Liver (tissue), 9 donors: ENCODE results near the gene CRACR2A. TPM values are rescaled to one million over a fixed set of nuclear protein-coding genes. Genes with fewer than 3 reads are reported as not detected.

Experiments
- DNase-seq: peaks from one replicate; pipeline ENCODE4 v3.0.0-alpha.2; 2017; ENCODE audit warnings: low spot score
- H3K27ac ChIP-seq, 2 donors: one replicate each; pipeline ENCODE4 v1.7.0; 2013; ENCODE audit warnings: inconsistent platforms in 2 of 2, low read length in 2 of 2, control low read depth in 1 of 2, low read depth in 1 of 2, mild to moderate bottlenecking in 1 of 2
- H3K27me3 ChIP-seq, 4 donors: one replicate each; pipeline versions ENCODE4 v1.6.1 to v1.7.0; 2013; ENCODE audit warnings: low read length in 3 of 4, inconsistent platforms in 1 of 4, mild to moderate bottlenecking in 1 of 4, moderate library complexity in 1 of 4; ENCODE audit not compliant: control insufficient read depth in 4 of 4, insufficient read depth in 4 of 4
- H3K36me3 ChIP-seq, 4 donors: one replicate each; pipeline versions ENCODE4 v1.6.1 to v1.7.0; 2013; ENCODE audit warnings: low read length in 3 of 4, mild to moderate bottlenecking in 3 of 4, low read depth in 1 of 4, moderate library complexity in 1 of 4; ENCODE audit not compliant: control insufficient read depth in 4 of 4, insufficient read depth in 3 of 4
- H3K4me1 ChIP-seq, 4 donors: one replicate each; pipeline versions ENCODE4 v1.6.1 to v1.7.0; 2013; ENCODE audit warnings: low read length in 3 of 4, mild to moderate bottlenecking in 3 of 4, moderate library complexity in 1 of 4; ENCODE audit not compliant: control insufficient read depth in 4 of 4, insufficient read depth in 4 of 4
- H3K4me3 ChIP-seq, 3 donors: one replicate each; pipeline versions ENCODE4 v1.6.1 to v1.7.0; 2013; ENCODE audit warnings: low read length in 3 of 3, control low read depth in 1 of 3, low read depth in 1 of 3, mild to moderate bottlenecking in 1 of 3
- H3K9ac ChIP-seq, 2 donors: one replicate each; pipeline ENCODE4 v1.7.0; 2013; ENCODE audit warnings: low read length in 2 of 2, mild to moderate bottlenecking in 2 of 2, moderate library complexity in 2 of 2, control low read depth in 1 of 2, low read depth in 1 of 2
- H3K9me3 ChIP-seq, 4 donors: one replicate each; pipeline versions ENCODE4 v1.6.1 to v1.7.0; 2013; ENCODE audit warnings: low read length in 3 of 4; ENCODE audit not compliant: control insufficient read depth in 4 of 4
- GABPA ChIP-seq, 2 donors: IDR thresholded peaks in 1 of 2; conservative IDR thresholded peaks in 1 of 2; 2 replicates each; pipeline ENCODE4 v1.6.1; 2016; ENCODE audit warnings: antibody characterized with exemption in 2 of 2, mild to moderate bottlenecking in 1 of 2, moderate library complexity in 1 of 2
- HNF4A ChIP-seq, 2 donors: conservative IDR thresholded peaks; 2 replicates each; pipeline ENCODE4 v1.6.1; 2016; ENCODE audit warnings: antibody characterized with exemption in 2 of 2, mild to moderate bottlenecking in 2 of 2
- JUND ChIP-seq, 2 donors: IDR thresholded peaks; 2 replicates each; pipeline ENCODE4 v1.6.1; 2016; ENCODE audit warnings: antibody characterized with exemption in 2 of 2
- MAX ChIP-seq: IDR thresholded peaks from 2 replicates; pipeline ENCODE4 v1.6.1; 2016; ENCODE audit warnings: antibody characterized with exemption
- NR2F2 ChIP-seq: IDR thresholded peaks from 2 replicates; pipeline ENCODE4 v1.6.1; 2016; ENCODE audit warnings: antibody characterized with exemption
- REST ChIP-seq: IDR thresholded peaks from 2 replicates; pipeline ENCODE4 v1.6.1; 2016; ENCODE audit warnings: antibody characterized with exemption, mild to moderate bottlenecking
- RXRA ChIP-seq, 2 donors: IDR thresholded peaks; 2 replicates each; pipeline ENCODE4 v1.6.1; 2017 to 2018; ENCODE audit warnings: antibody characterized with exemption in 2 of 2, mild to moderate bottlenecking in 1 of 2
- YY1 ChIP-seq: IDR thresholded peaks from 2 replicates; pipeline ENCODE4 v1.6.1; 2016; ENCODE audit warnings: antibody characterized with exemption, mild to moderate bottlenecking
- ZBTB33 ChIP-seq: IDR thresholded peaks from 2 replicates; pipeline ENCODE4 v1.6.1; 2016; ENCODE audit warnings: antibody characterized with exemption
- WGBS: extraction: QIAGEN DNeasy Blood & Tissue Kit; methylation state at CpG from one replicate; pipeline ENCODE4 v1.1.7; 2013; 5-methylcytosine and 5-hydroxymethylcytosine counted together
- polyA plus RNA-seq, 2 donors: library from polyadenylated mRNA; stranded (reverse) in 1 of 2; unstranded in 1 of 2; fragments of 200-250 nt in 1 of 2; fragments of >200 nt in 1 of 2; fragmentation: Nextera tagmentation in 1 of 2; extraction: Ambion mirVana in 1 of 2; gene quantifications; one replicate each; pipeline versions ENCODE4 v1.2.1 to v1.2.3, GENCODE V29; 2013 to 2015
- total RNA-seq, 2 donors: library from RNA; depleted of rRNA; stranded (reverse); fragments of >200 nt; gene quantifications; one replicate each; pipeline ENCODE4 v1.2.3, GENCODE V29; 2014
- donor health status: healthy.
- donor health status: healthy.
- donor health status: healthy.
- donor health status: healthy.
- donor health status: healthy.

The CRACR2A gene
- total and polyA plus RNA-seq, 4 donors = 0.33 to 4.2 (median 1.4) TPM

- Histone ChIP-seq H3K27ac (no peak overlapping the region), H3K4me1 (no peaks in the 10 kb centered on the region), H3K9me3 (no peaks in the 10 kb centered on the region), H3K9ac (no peak overlapping the region), H3K27me3 (no peaks in the 10 kb centered on the region), H3K4me3 (no peak overlapping the region), H3K36me3 (no peaks in the 10 kb centered on the region)
- DNase-seq = no peak
- TF ChIP-seq HNF4A (conservative IDR thresholded peaks at IDR 0.05) = no peak
- no peak for TF ChIP-seq MAX
- no peak for TF ChIP-seq YY1
- TF ChIP-seq NR2F2 = no peak
- TF ChIP-seq RXRA (IDR thresholded peaks at IDR 0.05) = no peak
- TF ChIP-seq REST = no peak
- TF ChIP-seq ZBTB33 = no peak
- no peak for TF ChIP-seq GABPA (IDR thresholded peaks at IDR 0.05 in 1 of 2, conservative IDR thresholded peaks at IDR 0.05 in 1 of 2)
- whole genome bisulfite sequencing = 92% methylated on average over 8 of the region's 8 CpGs
These were observed 25.6 kb downstream of the CRACR2A start for GRCh38 chr12:3727354-3727753.

GRCh38 chr12:3726456-3726855 is 26.5 kb downstream of the CRACR2A start:
- no peak for TF ChIP-seq REST
- TF ChIP-seq JUND (IDR thresholded peaks at IDR 0.05) = no peak
- no peak for TF ChIP-seq GABPA (IDR thresholded peaks at IDR 0.05 in 1 of 2, conservative IDR thresholded peaks at IDR 0.05 in 1 of 2)
- WGBS = 77% methylated on average over 6 of the region's 6 CpGs
- Histone ChIP-seq H3K36me3 (no peaks in the 10 kb centered on the region), H3K9ac (no peak overlapping the region), H3K4me1 (no peaks in the 10 kb centered on the region), H3K4me3 (no peak overlapping the region), H3K27ac (no peak overlapping the region), H3K27me3 (no peaks in the 10 kb centered on the region), H3K9me3 (no peaks in the 10 kb centered on the region)
- DNase-seq = no peak
